Right atrium auricular region (tissue), 2 donors: ENCODE measurements around the gene GTF2F2. TPM values are rescaled to one million over a fixed set of nuclear protein-coding genes. Genes with fewer than 3 reads are reported as not detected.

Source experiments
- DNase-seq: peaks from one replicate; pipeline ENCODE4 v3.0.0-alpha.2; 2019; ENCODE audit warnings: low spot score
- H3K27ac ChIP-seq, 2 donors: fragments of 200-600 bp; sonication (generic); 1 replicate in 1 of 2; 2 replicates in 1 of 2; pipeline ENCODE4 v1.5.1; 2016 to 2019
- H3K27me3 ChIP-seq, 2 donors: fragments of 200-600 bp; sonication (generic); one replicate each; pipeline versions ENCODE4 v1.5.1 to v1.6.0; 2017 to 2019
- H3K36me3 ChIP-seq: fragments of 200-600 bp; sonication (generic); one replicate; pipeline ENCODE4 v1.5.1; 2016
- H3K4me1 ChIP-seq, 2 donors: fragments of 200-600 bp; sonication (generic); one replicate each; pipeline versions ENCODE4 v1.5.1 to v1.6.0; 2017 to 2019
- H3K4me3 ChIP-seq, 2 donors: fragments of 200-600 bp; sonication (generic); 1 replicate in 1 of 2; 2 replicates in 1 of 2; pipeline ENCODE4 v1.5.1; 2017 to 2019; ENCODE audit warnings: mild to moderate bottlenecking in 1 of 2, moderate library complexity in 1 of 2
- H3K9me3 ChIP-seq, 2 donors: fragments of 200-600 bp; sonication (generic); one replicate each; pipeline ENCODE4 v1.5.1; 2019
- total RNA-seq, 2 donors: library from RNA; depleted of rRNA; stranded (reverse); fragments of >200 nt; gene quantifications; one replicate each; pipeline ENCODE4 v1.1.0, GENCODE V29; 2016
- TF ChIP-seq, protein P1 (sequence below), 2 donors: fragments of 200-600 bp; sonication (generic); IDR thresholded peaks; one replicate each; pipeline ENCODE4 v1.5.1; 2019; ENCODE audit warnings: antibody characterized with exemption in 2 of 2

The GTF2F2 gene
- total RNA-seq, 2 donors from 2014 or later, result 9.4 to 23.3 TPM

DNA sequence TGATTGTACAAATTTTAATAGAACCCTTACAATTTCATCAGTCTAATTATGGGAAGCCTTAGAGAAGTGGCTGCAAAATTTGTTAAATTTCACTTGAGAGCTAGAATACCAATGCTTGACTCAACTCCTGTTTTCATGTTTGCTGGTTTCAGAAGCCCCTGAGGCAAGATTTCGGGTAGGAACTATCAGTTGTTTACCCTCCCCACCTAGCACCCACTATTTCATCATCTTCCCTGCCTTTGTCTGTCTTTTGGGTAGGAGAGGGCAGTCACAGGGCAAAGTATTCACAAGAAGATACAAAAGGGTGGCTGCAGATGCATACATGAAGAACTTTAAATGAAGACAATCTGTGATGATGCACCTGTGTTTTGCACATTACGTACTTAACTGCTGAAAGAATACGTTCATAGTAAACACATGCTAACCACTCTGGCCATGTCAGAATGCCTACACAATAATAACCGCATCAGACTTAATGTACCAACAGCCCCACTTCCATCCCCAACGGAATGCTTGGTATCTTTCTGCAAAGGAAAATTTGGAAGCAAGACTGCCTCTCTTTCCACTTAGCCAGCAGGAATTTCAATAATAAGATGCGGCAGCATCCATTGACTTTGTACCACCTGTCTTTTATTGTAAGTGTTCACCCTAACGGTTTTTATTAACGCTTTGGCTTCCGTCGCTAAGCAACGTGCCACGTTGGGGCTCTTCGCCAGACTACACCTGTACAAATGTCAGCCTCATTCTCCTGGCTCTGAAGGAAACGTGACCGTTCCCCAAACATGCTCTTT, 190.2 kb downstream of the GTF2F2 start:
- DNase-seq, result no peak
- H3K9me3 ChIP-seq, result no peaks in the 10 kb centered on the region
- H3K4me3 ChIP-seq, result peak overlapping the region; percentile 39 to 55
- no peak overlapping the region for H3K27ac ChIP-seq
- TF ChIP-seq, protein P1, sequence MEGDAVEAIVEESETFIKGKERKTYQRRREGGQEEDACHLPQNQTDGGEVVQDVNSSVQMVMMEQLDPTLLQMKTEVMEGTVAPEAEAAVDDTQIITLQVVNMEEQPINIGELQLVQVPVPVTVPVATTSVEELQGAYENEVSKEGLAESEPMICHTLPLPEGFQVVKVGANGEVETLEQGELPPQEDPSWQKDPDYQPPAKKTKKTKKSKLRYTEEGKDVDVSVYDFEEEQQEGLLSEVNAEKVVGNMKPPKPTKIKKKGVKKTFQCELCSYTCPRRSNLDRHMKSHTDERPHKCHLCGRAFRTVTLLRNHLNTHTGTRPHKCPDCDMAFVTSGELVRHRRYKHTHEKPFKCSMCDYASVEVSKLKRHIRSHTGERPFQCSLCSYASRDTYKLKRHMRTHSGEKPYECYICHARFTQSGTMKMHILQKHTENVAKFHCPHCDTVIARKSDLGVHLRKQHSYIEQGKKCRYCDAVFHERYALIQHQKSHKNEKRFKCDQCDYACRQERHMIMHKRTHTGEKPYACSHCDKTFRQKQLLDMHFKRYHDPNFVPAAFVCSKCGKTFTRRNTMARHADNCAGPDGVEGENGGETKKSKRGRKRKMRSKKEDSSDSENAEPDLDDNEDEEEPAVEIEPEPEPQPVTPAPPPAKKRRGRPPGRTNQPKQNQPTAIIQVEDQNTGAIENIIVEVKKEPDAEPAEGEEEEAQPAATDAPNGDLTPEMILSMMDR (IDR thresholded peaks at IDR 0.05), result no peak
- peaks cover 0 to 16% of the 10 kb centered on the region in 2 donors for H3K4me1 ChIP-seq
- no peaks in the 10 kb centered on the region for H3K27me3 ChIP-seq
- H3K36me3 ChIP-seq, result no peaks in the 10 kb centered on the region

DNA sequence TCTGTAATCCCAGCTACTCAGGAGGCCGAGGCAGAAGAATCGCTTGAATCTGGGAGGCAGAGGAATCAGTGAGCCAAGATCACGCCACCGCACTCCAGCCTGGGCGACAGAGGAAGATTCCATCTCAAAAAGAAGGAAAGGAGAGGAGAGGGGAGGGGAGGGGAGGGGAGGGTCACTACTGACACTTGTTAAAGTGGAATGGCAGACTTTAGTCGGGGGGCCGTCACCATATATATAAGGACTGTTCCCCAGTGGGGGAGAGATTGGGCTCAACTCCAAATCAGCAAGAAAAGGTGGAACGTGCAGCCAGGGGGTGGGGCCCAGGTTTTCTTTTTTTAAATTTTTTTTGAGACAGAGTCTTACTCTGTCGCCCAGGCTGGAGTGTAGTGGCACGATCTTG, 194.5 kb downstream of the GTF2F2 start:
- Histone ChIP-seq H3K4me3 (no peak overlapping the region), H3K4me1 (peaks cover 0 to 9% of the 10 kb centered on the region in 2 donors), H3K27me3 (no peaks in the 10 kb centered on the region), H3K27ac (no peak overlapping the region), H3K36me3 (no peaks in the 10 kb centered on the region), H3K9me3 (no peaks in the 10 kb centered on the region)
- no peak for DNase-seq
- TF ChIP-seq, protein P1 (IDR thresholded peaks at IDR 0.05), result no peak

DNA sequence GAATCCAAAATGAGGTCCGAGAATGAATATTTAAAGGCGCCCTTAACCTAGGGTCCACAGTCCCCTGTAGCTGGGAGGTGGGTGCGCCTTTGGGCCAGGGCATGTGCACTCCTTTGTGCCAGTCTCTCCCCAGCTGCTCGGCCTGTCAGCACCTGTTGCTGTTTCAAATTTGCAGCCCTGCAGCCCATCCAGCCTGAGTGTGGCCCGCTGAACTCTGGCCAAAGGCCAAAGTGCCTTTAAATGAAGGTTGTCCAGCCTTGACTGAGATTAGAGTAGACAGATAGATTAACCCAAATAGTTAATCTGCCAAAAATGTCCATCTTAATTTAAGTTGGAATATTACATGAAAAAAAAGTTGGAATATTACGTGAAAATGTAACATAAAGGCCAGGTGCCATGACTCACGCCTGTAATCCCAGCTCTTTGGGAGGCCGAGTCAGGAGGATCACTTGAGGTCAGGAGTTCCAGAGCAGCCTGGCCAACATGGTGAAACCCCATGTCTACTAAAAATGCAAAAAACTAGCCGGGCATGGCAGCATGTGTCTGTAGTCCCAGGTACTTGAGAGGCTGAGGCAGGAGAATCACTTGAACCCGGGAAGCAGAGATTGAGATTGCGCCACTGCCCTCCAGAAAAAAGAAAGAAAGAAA, 195.3 kb downstream of the GTF2F2 start:
- H3K27ac ChIP-seq, result no peak overlapping the region
- DNase-seq, result no peak
- no peaks in the 10 kb centered on the region for H3K27me3 ChIP-seq
- no peak overlapping the region for H3K4me3 ChIP-seq
- peaks cover 0 to 6% of the 10 kb centered on the region in 2 donors for H3K4me1 ChIP-seq
- TF ChIP-seq, protein P1 (IDR thresholded peaks at IDR 0.05), result no peak
- no peaks in the 10 kb centered on the region for H3K36me3 ChIP-seq
- H3K9me3 ChIP-seq, result no peaks in the 10 kb centered on the region

DNA sequence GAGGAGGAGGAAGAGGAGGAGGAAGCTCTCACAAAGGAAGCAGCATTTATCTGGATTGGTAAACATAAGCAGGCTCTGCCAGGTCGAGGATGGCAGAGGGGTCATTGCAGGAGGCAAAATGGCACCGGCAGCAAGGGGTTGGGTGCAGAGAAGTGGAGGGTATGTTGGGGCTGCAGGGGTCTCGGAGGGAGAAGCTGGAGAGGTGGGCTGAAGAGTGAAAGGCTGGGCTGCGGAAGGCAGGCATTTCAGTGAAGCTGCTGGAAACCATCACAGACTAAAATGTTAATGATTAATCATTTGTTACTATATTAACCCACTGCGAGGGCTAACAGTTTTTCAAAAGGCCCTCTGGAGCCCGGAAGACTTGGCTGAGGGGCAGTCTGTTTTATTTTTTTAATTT, 196.0 kb downstream of the GTF2F2 start:
- Histone ChIP-seq H3K9me3 (no peaks in the 10 kb centered on the region), H3K27me3 (no peaks in the 10 kb centered on the region), H3K27ac (no peak overlapping the region), H3K36me3 (no peaks in the 10 kb centered on the region), H3K4me1 (no peaks in the 10 kb centered on the region), H3K4me3 (no peak overlapping the region)
- TF ChIP-seq, protein P1 (IDR thresholded peaks at IDR 0.05), result no peak
- no peak for DNase-seq

DNA sequence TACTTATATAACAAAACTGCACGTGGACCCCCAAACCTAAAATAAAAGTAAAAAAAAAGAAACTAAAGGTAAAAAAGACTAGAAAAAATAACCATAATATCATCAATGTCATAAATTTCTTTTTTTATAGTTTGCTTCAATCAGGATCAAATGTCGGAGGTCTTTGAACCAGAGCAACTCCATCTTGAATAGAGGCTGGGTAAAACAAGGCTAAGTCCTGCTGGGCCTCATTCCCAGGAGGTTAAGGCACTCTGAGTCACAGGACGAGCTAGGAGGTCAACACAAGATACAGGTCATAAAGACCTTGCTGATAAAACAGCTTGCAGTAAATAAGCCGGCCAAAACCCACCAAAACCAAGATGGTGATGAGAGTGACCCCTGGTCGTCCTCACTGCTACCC, 196.7 kb downstream of the GTF2F2 start:
- no peak overlapping the region for H3K27ac ChIP-seq

More for the DNA sequence above, 196.7 kb downstream of the GTF2F2 start:
- Histone ChIP-seq H3K4me3 (no peak overlapping the region), H3K27me3 (no peaks in the 10 kb centered on the region), H3K36me3 (no peaks in the 10 kb centered on the region), H3K4me1 (no peaks in the 10 kb centered on the region), H3K9me3 (no peaks in the 10 kb centered on the region)
- no peak for DNase-seq
- TF ChIP-seq, protein P1 (IDR thresholded peaks at IDR 0.05), result no peak
